Aorta (tissue), 5 donors: Measurements from ENCODE around the gene HACE1. TPM values are rescaled to one million over a fixed set of nuclear protein-coding genes. Genes with fewer than 3 reads are reported as not detected.
"Not testable (repeated sequence)": the region's sequence is repeated elsewhere in the genome, so short reads cannot be mapped to it uniquely, and the experiment has no call there.

ENCODE experiments used
- ATAC-seq: fragments of 200-7000 bp; cut with Tn5 transposase; one replicate; pipeline ENCODE4 v1.9.1; 2022; ENCODE audit warnings: moderate library complexity; ENCODE audit not compliant: low FRiP score
- DNase-seq, 2 donors: peaks; one replicate each; pipeline ENCODE4 v3.0.0-alpha.2; 2020
- H3K27ac ChIP-seq, 2 donors: one replicate each; pipeline ENCODE4 v1.5.1; 2013; ENCODE audit warnings: low read length in 2 of 2, mild to moderate bottlenecking in 2 of 2, moderate library complexity in 2 of 2, control low read depth in 1 of 2, inconsistent platforms in 1 of 2, low read depth in 1 of 2
- H3K27me3 ChIP-seq, 2 donors: one replicate each; pipeline ENCODE4 v1.6.1; 2013; ENCODE audit warnings: control low read depth in 1 of 2, low read length in 1 of 2, mild to moderate bottlenecking in 1 of 2, moderate library complexity in 1 of 2; ENCODE audit not compliant: insufficient read depth in 2 of 2, control insufficient read depth in 1 of 2
- H3K36me3 ChIP-seq, 2 donors: one replicate each; pipeline ENCODE4 v1.6.1; 2013; ENCODE audit warnings: control low read depth in 1 of 2, low read length in 1 of 2, mild to moderate bottlenecking in 1 of 2; ENCODE audit not compliant: insufficient read depth in 2 of 2, control insufficient read depth in 1 of 2
- H3K4me1 ChIP-seq, 2 donors: one replicate each; pipeline ENCODE4 v1.6.1; 2013; ENCODE audit warnings: low read length in 2 of 2, control low read depth in 1 of 2, mild to moderate bottlenecking in 1 of 2, moderate library complexity in 1 of 2; ENCODE audit not compliant: insufficient read depth in 2 of 2, control insufficient read depth in 1 of 2
- H3K4me3 ChIP-seq, 2 donors: one replicate each; pipeline ENCODE4 v1.5.1; 2013; ENCODE audit warnings: low read length in 2 of 2, control low read depth in 1 of 2, mild to moderate bottlenecking in 1 of 2
- H3K9me3 ChIP-seq: one replicate; pipeline ENCODE4 v1.6.1; 2013; ENCODE audit warnings: mild to moderate bottlenecking, low read length; ENCODE audit not compliant: control insufficient read depth
- WGBS, 2 donors: extraction: QIAGEN DNeasy Blood & Tissue Kit; methylation state at CpG; one replicate each; pipeline ENCODE4 v1.1.7; 2013; 5-methylcytosine and 5-hydroxymethylcytosine counted together
- intact Hi-C, 2 donors: fragments of 100-400 bp; cut with DNase I; formaldehyde crosslinking; loops; one replicate each; pipeline versions ENCODE4 v1.14.2 to v1.15.0; 2022
- polyA plus RNA-seq, 2 donors: library from polyadenylated mRNA; stranded (reverse); fragments of 200-250 nt; gene quantifications; one replicate each; pipeline ENCODE4 v1.2.3, GENCODE V29; 2013
- total RNA-seq, 2 donors: library from RNA; stranded (reverse); fragmentation: NEBNext Ultra II Directional; extraction: Animal tissue kit (Norgen Biotek cat#: 25700); gene quantifications; one replicate each; pipeline ENCODE4 v1.2.1, GENCODE V29; 2021
- donor health status: healthy with polysubstance abuse.
- donor health status: Bipolar disorder and iron deficiency.
- donor health status: DM: no; HTN: no; CAD: no.
- donor health status: DM: no; HTN: no; CAD: no.
- donor health status: DM: yes; HTN: yes; CAD: no.

Gene HACE1
- total and polyA plus RNA-seq, 4 donors, result 7.8 to 24.0 (median 13.0) TPM

GRCh38 chr6:104809116-104809515, 50.6 kb downstream of the HACE1 start:
- Histone ChIP-seq H3K27ac (no peak overlapping the region), H3K4me3 (no peak overlapping the region), H3K36me3 (no peaks in the 10 kb centered on the region), H3K9me3 (no peaks in the 10 kb centered on the region), H3K27me3 (no peaks in the 10 kb centered on the region), H3K4me1 (no peaks in the 10 kb centered on the region)
- ATAC-seq, result no peak
- intact Hi-C loops, result no loop called here
- DNase-seq, result no peak
- WGBS, 2 donors, result 85 to 86% methylated on average over 3 of the region's 3 CpGs

GRCh38 chr6:104805335-104805734, 54.4 kb downstream of the HACE1 start:
- H3K4me3 ChIP-seq, H3K4me1 ChIP-seq, H3K36me3 ChIP-seq, intact Hi-C loops, H3K9me3 ChIP-seq, ATAC-seq, H3K27me3 ChIP-seq, DNase-seq, H3K27ac ChIP-seq: not testable (repeated sequence)
- 97 to 99% methylated on average over 4 of the region's 4 CpGs for WGBS, 2 donors

- no peaks in the 10 kb centered on the region for H3K36me3 ChIP-seq
- no peak overlapping the region for H3K4me3 ChIP-seq
- intact Hi-C loops, result no loop called here
- ATAC-seq (no peak), DNase-seq (no peak)
- H3K4me1 ChIP-seq, result no peaks in the 10 kb centered on the region
- WGBS, 2 donors, result 90 to 97% methylated on average over 3 of the region's 3 CpGs
- H3K9me3 ChIP-seq, result no peaks in the 10 kb centered on the region
- H3K27me3 ChIP-seq, result no peaks in the 10 kb centered on the region
- H3K27ac ChIP-seq, result no peak overlapping the region
Observed at GRCh38 chr6:104799134-104799657, 60.5 kb downstream of the HACE1 start.

- H3K27me3 ChIP-seq, result no peaks in the 10 kb centered on the region
- H3K4me1 ChIP-seq, result no peaks in the 10 kb centered on the region
- H3K36me3 ChIP-seq, result no peaks in the 10 kb centered on the region
- intact Hi-C loops, result no loop called here
- no peak overlapping the region for H3K4me3 ChIP-seq
- H3K9me3 ChIP-seq, result no peaks in the 10 kb centered on the region
- DNase-seq, result no peak
- H3K27ac ChIP-seq, result no peak overlapping the region
- 89 to 91% methylated on average over 6 of the region's 6 CpGs for WGBS, 2 donors
- ATAC-seq, result no peak
Observed at GRCh38 chr6:104796031-104796785, 63.5 kb downstream of the HACE1 start.

GRCh38 chr6:104795363-104795762, 64.4 kb downstream of the HACE1 start:
- ATAC-seq, result no peak
- intact Hi-C loops, result no loop called here
- WGBS, 2 donors, result 96 to 97% methylated on average over 3 of the region's 3 CpGs
- no peak for DNase-seq
- Histone ChIP-seq H3K27me3 (no peaks in the 10 kb centered on the region), H3K4me3 (no peak overlapping the region), H3K4me1 (no peaks in the 10 kb centered on the region), H3K27ac (no peak overlapping the region), H3K36me3 (no peaks in the 10 kb centered on the region), H3K9me3 (no peaks in the 10 kb centered on the region)

- intact Hi-C loops, result no loop called here
- WGBS, 2 donors, result 49 to 51% methylated on average over 5 of the region's 5 CpGs
- Histone ChIP-seq H3K4me1 (no peaks in the 10 kb centered on the region), H3K27ac (no peak overlapping the region), H3K27me3 (no peaks in the 10 kb centered on the region), H3K4me3 (no peak overlapping the region), H3K9me3 (no peaks in the 10 kb centered on the region), H3K36me3 (no peaks in the 10 kb centered on the region)
- no peak for ATAC-seq
- DNase-seq, result no peak
Observed at GRCh38 chr6:104789770-104790190, 69.9 kb downstream of the HACE1 start.

GRCh38 chr6:104788400-104788799, 71.3 kb downstream of the HACE1 start:
- DNase-seq, result no peak
- Histone ChIP-seq H3K27me3 (no peaks in the 10 kb centered on the region), H3K36me3 (no peaks in the 10 kb centered on the region), H3K4me3 (no peak overlapping the region), H3K27ac (no peak overlapping the region), H3K4me1 (no peaks in the 10 kb centered on the region), H3K9me3 (no peaks in the 10 kb centered on the region)
- WGBS, 2 donors, result 51 to 80% methylated on average over 2 of the region's 2 CpGs
- intact Hi-C loops, result no loop called here
- ATAC-seq, result no peak

- H3K27me3 ChIP-seq, result no peaks in the 10 kb centered on the region
- no peak for ATAC-seq
- H3K9me3 ChIP-seq, result no peaks in the 10 kb centered on the region
- 91 to 93% methylated on average over 2 of the region's 2 CpGs for WGBS, 2 donors
- DNase-seq, result no peak
- intact Hi-C loops, result no loop called here
- no peaks in the 10 kb centered on the region for H3K36me3 ChIP-seq
- no peak overlapping the region for H3K4me3 ChIP-seq
- H3K27ac ChIP-seq, result no peak overlapping the region
- H3K4me1 ChIP-seq, result no peaks in the 10 kb centered on the region
Observed at GRCh38 chr6:104787305-104787704, 72.4 kb downstream of the HACE1 start.

- H3K9me3 ChIP-seq, result no peaks in the 10 kb centered on the region
- H3K27ac ChIP-seq, result no peak overlapping the region
- 56% methylated on average over 2 of the region's 2 CpGs for WGBS, 2 donors
- no peak for ATAC-seq
- H3K27me3 ChIP-seq, result no peaks in the 10 kb centered on the region
- intact Hi-C loops, result no loop called here
- H3K36me3 ChIP-seq, result no peaks in the 10 kb centered on the region
- no peak for DNase-seq
- no peaks in the 10 kb centered on the region for H3K4me1 ChIP-seq
- H3K4me3 ChIP-seq, result no peak overlapping the region
Observed at GRCh38 chr6:104784884-104785283, 74.8 kb downstream of the HACE1 start.
